Activated T-cell treated with anti-CD3 and anti-CD28 coated beads for 24 hours (primary cell): ENCODE measurements around the gene SAP30L.
A peak's percentile ranks its signal among the peaks of the same experiment; 100 is the strongest.

ENCODE experiments used
- DNase-seq: peaks from one replicate; pipeline ENCODE4 v3.0.0-alpha.2; 2020; ENCODE audit warnings: low read depth

SAP30L gene

DNA sequence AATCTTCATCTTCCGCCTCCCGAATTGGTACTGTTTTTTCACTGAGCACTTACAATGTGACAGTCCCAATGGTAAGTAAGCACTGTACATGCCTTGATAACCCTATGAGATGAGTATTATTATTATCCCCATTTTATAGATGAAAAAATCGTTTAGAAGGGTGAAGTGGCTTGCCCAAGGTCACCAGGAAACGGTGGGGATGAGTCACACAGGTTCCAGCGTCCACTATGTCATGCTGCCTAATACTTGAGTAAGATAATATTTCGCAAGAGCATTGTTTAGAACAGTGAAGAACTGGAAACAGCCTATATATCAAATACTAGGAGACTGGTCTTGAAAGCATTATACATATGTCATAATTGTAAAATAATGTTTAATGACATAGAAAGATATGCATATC is 19.4 kb downstream of the SAP30L start:
- DNase-seq, result no peak

DNA sequence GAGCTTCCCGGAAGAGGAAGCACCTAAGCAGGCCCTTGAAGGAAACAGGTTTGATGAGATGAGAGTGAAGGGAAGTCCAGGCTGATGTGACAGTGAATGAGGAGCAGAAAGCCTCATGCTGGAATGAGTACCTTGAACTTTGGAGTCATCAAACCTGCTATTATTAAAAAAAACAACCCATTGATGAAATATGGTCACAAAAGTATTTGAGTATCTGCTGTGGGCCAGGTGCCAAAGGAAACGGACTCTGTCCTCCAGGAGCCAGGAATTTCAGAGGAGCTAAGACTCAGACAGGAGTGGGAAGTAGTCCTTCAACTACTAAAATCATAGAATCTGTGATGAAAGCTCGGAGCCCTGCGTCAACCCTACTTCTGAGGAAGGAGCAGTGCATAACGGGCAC is 20.4 kb downstream of the SAP30L start:
- no peak for DNase-seq

DNA sequence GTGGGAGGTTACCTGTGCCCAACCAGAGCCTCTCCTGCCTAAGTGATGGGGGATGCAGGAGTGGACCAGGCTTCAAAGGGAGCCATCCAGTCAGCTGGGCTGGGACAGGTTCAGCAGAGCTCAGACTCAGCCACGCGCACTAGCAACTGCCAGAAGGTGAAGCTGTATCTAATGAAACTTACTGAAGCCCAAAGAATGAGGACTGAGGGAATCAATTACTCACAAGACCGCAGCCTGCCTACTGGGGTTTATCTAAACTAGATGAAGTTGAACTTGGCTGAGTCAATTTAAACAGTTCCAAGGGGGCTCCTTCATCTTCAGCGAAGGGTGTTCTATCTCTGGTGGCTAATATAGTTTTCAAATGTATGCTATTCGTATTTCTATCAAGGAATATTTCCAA is 20.9 kb downstream of the SAP30L start:
- DNase-seq, result no peak

- peak; percentile 73 for DNase-seq
Measured at GRCh38 chr5:154467655-154468354, 22.0 kb downstream of the SAP30L start.

DNA sequence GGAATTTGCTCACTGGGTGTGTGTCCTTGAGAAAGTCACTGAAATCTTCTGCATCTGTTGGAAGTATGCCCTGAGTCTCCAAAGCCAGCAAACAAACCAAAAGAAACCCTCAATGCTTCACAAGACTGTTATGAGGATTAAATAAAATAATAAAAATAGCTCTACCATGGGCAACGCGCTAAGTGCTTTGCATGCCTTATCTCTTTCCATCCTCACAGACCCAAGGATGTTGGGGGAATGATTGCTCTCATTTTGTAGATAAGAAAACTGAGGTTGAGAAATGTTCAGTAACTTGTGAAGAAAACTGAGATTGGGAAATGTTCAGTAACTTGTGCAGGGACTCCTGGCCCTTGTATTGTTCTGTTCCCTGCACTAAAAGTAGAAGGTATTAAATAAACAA is 24.3 kb downstream of the SAP30L start:
- DNase-seq, result no peak

DNA sequence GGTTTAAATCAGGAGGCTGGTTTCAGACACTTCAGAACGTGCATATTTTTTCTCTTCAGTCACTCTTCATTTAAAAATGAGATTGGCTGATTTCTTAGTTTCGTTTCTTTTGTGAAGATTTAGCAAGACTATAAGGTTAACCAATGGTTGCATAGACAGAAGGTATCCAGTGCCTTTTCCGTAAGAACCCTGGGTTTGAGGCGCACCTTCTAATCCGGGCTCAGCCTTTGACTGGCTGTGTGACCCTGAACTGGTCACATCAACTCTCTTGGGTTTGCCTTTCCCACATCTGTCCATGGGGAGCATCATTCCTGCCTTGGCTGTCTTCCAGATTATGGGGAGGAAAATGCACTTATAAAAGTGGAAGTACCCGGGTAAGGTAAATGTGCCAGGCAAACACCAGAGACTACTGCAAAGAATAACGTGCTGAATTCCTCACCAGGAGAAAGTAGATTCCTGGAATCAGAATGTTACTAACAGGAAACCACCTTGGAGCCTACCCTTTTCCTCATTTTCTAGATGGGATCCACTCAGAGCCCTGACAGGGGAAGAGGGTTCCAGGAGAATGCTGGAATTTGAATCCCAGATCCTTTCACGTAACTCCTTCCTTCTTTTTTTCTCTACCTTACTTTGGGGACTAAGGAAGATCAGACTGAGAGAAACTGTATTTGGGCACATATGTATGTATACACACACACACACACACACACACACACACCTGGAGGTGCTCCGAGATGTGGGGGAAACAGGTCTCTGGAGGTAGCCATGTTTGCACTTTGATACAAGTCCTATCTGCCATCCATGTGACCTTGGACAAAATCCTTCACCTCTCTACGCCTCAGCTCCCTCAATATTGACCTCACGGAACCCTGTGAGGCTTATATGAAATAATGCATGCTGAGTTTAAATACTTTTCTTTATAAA is 25.4 kb downstream of the SAP30L start:
- no peak for DNase-seq

GRCh38 chr5:154472871-154473580 is 27.2 kb downstream of the SAP30L start:
- no peak for DNase-seq

DNA sequence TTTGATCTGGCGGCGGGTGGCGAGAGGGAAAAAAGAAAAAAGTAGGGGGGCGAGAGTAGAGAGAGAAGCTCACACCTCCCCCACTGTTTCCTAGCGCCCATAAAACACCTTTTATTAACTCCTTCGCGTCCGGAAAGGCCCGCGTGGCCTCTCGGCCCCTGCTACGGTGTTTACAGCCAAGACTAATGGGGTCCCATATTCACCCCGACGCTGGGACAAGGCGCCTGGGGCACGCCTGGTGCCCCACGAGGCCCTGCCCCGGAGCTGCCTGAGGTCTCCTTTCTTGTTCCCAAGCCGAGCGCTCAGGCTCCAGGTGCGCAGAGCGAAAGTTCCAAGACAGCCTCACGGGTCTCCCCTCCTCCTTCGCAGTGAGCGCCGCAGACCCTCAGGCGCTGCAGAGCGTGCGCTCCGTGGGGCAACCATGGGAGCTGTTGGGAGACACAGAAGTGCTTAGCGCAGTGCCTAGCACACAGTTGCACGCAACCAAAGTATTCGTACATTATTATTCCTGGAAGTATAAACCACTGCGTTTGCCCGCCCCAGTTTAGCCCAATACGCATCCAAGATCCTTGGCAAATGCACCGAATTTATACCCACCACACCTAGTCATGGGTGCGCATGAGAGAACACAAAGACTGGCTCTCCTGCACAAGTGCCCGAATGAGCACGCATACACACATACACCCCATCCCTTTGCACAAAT is 27.9 kb downstream of the SAP30L start:
- DNase-seq, result no peak

DNA sequence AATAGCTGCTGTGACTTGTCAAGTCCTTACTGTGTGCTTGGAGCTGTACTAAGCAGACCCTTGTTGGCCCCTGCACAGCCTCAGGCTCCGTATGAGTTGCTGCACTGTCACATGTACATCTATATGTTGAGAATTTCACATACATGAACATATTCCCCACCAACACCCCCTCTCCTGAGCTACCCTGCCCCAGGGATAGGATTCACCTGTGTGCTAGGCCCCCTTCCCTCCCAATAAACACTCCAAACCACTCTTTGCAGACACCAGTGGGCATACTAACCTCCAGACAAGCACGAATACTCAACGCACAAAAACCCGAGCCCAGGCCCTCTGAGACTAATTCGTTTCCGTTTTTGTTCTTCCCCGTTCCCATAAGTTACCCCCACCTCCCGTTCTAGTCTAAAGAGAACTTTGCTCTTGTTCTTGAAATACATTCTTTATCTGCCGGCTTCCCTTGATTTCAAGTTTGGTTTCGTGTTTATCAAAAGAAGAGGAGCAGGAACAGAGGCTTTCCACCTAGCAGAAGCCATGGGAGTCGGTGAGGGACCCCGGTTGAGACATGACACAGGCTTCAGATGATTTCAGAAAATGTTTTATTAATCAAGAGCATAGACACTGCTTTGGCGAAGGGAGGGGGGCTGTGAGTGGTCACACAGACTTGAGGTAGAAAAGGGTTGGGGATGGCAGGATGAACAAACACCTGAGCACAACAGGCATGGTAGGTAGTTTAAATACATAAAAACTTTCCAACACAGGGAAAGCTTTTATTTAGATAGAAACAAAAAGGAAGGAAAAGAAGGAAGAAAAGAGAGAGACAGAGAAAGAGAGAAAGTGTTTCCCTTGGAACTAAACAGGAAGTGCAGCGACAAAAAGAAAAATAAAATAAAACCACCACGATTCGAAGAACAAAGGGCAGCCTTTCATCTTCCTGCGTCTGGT is 28.9 kb downstream of the SAP30L start:
- DNase-seq, result no peak

GRCh38 chr5:154475591-154476353 is 30.0 kb downstream of the SAP30L start:
- DNase-seq, result no peak

- DNase-seq, result no peak
Measured at GRCh38 chr5:154476354-154477205, 30.8 kb downstream of the SAP30L start.

GRCh38 chr5:154477382-154478223 is 31.8 kb downstream of the SAP30L start:
- DNase-seq, result no peak

- DNase-seq, result no peak
Measured at GRCh38 chr5:154478224-154478565, 32.4 kb downstream of the SAP30L start, which contains the start of gene HAND1. TSS of gene HAND1 (minus strand) at chr5:154478227. CDS start at chr5:154478008, 219 bp downstream.

- no peak for DNase-seq
Measured at GRCh38 chr5:154478752-154479159, 33.0 kb downstream of the SAP30L start.

GRCh38 chr5:154479160-154479943 is 33.6 kb downstream of the SAP30L start:
- DNase-seq, result no peak

- no peak for DNase-seq
Measured at GRCh38 chr5:154479944-154480750, 34.4 kb downstream of the SAP30L start.

DNA sequence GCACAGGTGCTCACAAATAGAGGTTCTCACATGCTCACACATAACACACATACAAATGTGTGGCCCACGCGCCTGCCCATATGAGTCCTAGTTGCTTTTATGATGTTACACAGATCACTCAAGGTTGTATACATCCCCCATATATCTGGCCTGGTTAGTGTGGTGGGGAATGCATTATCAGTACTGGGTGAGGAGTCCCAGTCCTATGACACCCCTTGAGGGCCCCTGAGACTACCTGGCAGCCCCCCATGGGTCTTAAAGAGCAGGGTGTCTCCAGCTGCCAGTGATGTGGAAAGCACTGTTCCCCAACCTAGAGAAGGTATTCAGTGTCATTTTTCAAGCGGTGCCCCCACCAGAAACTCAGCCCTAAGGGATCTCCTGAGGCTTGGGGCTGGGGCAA is 35.0 kb downstream of the SAP30L start:
- no peak for DNase-seq
